ENCODE data around the gene DPCD.
"Not testable (repeated sequence)": the region's sequence is repeated elsewhere in the genome, so short reads cannot be mapped to it uniquely, and the experiment has no call there.

The DPCD gene

GRCh38 chr10:101631821-101632475 is 43.8 kb downstream of the DPCD start:
- no peak for DNase-seq
- TF ChIP-seq GATA1 (IDR thresholded peaks at IDR 0.05; ENCODE audit: low read depth, low read length) (no peak), POLR2A (IDR thresholded peaks at IDR 0.05; ENCODE audit: low read length) (no peak)

- not testable (repeated sequence) for DNase-seq
These were observed 45.4 kb downstream of the DPCD start for GRCh38 chr10:101633510-101633909.

DNA sequence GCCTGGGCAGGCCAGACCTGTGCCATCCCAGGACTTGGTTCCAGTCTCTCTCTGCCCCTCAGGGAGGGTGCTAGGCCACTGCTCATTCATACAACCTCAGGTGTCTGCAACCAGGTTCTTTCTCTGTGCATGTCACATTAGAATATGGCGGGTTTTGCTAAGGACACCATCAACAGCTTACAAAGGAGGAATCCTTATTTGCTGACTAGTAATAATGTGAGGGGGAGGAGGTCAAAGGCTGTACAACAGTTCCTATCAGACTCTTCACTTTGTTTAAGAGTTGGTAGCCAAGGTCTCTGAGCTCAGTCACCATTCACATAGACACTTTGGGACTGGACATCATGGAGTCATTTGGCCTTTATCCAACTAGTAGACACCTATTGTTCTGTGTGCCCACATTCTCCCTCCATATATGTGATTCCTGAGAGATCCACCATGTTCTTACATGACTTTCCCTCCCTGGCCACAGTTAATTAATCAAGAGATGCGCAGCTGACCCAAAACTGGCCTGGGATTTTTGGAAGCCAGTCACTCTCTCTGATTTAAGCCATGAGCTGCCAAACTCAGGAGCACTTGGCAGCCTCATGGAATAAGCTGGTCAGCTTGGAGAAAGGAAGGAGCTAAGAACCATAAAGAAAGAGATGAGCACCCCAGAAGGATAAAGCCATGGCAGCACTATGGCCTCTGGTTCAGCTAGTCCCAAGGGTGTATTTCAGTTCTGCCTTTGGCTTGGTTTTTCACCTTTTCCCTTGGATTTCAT is 51.2 kb downstream of the DPCD start:
- no peak for DNase-seq
- TF ChIP-seq GATA1 (IDR thresholded peaks at IDR 0.05; ENCODE audit: low read depth, low read length) (no peak), POLR2A (IDR thresholded peaks at IDR 0.05; ENCODE audit: low read length) (no peak)

DNA sequence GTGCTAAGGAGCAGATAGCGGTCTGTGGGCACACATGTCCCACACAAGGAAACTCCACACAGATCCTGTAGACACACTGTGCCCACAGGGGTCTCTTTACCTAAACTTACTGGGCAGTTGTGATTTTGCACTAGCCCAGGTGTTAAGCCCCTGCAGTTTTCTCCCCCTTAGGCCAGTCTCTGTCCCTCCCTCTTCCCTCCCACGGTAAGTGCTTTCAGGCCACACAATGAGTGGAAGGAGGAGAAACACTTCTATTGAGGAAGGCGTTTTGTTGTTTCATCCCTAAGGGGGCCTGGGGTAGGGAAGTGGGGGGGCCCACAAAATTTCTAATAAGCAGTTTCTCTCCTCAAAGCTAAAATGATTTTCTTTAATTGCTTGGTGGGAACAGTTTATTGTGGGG is 55.4 kb downstream of the DPCD start:
- no peak for DNase-seq
- TF ChIP-seq POLR2A (IDR thresholded peaks at IDR 0.05; ENCODE audit: low read length) = no peak
- TF ChIP-seq GATA1 (IDR thresholded peaks at IDR 0.05; ENCODE audit: low read depth, low read length) = no peak

GRCh38 chr10:101644002-101644401 is 55.9 kb downstream of the DPCD start:
- DNase-seq = no peak
- TF ChIP-seq POLR2A (IDR thresholded peaks at IDR 0.05; ENCODE audit: low read length) (no peak), GATA1 (IDR thresholded peaks at IDR 0.05; ENCODE audit: low read depth, low read length) (no peak)

GRCh38 chr10:101645659-101646058 is 57.5 kb downstream of the DPCD start:
- no peak for TF ChIP-seq POLR2A (IDR thresholded peaks at IDR 0.05; ENCODE audit: low read length)

GRCh38 chr10:101646364-101646763 is 58.2 kb downstream of the DPCD start:
- no peak for DNase-seq
- TF ChIP-seq GATA1 (IDR thresholded peaks at IDR 0.05; ENCODE audit: low read depth, low read length) (no peak), POLR2A (IDR thresholded peaks at IDR 0.05; ENCODE audit: low read length) (no peak)

More at GRCh38 chr10:101645659-101646058, 57.5 kb downstream of the DPCD start:
- no peak for DNase-seq

DNA sequence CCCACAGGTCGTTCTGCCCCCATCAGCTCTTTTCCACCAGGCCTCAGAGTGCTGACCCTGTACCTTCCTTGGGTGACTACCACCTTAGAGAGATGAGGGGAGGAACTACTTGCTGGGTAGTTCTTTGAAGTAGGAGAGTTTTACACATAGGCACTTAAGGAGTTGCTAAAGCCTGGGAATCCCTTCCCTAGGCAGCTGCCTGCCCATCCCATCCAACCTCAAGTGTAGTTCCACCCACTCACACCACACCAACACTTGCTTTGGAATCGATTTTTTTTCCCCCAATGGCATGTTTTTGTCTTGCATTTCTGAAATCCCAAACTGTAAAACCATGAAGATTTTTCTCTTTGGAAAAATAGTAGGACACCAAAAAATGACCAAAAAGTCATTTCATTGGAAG is 59.1 kb downstream of the DPCD start:
- DNase-seq = no peak
- TF ChIP-seq POLR2A (IDR thresholded peaks at IDR 0.05; ENCODE audit: low read length) (no peak), GATA1 (IDR thresholded peaks at IDR 0.05; ENCODE audit: low read depth, low read length) (no peak)

DNA sequence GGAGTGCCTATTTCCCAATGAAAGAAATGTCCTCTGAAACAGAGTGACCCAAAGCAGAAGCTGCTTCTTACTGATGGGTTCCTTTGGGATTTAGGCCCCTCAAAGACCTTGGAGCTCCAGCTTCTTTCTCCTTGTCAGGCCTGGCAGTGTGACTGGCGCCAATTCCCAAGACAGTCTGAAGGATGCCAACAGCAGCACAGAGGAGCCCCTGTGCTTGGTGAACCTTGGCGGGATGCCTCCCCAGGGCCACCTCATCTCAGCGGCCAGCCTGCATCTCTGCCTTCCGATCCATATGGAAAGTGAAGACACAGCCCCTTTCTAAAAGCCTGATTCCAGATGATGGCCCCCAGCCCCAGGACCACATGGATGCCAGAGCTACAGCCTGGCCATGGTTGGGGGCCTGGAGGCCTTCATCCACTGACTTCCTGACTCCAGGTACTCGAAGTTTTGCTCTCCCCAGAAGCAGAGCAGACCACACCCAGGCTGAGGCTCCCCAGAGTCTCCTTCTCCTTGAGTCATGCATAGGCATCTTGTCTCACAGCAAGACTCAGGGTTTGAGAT is 61.5 kb downstream of the DPCD start:
- peak; percentile 32 to 52 for DNase-seq
- TF ChIP-seq GATA1 (IDR thresholded peaks at IDR 0.05; ENCODE audit: low read depth, low read length) (no peak), POLR2A (IDR thresholded peaks at IDR 0.05; ENCODE audit: low read length) (no peak)

GRCh38 chr10:101650863-101651262 is 62.7 kb downstream of the DPCD start:
- TF ChIP-seq GATA1 (IDR thresholded peaks at IDR 0.05; ENCODE audit: low read depth, low read length) (no peak), POLR2A (IDR thresholded peaks at IDR 0.05; ENCODE audit: low read length) (no peak)
- DNase-seq = no peak

GRCh38 chr10:101651336-101651735 is 63.2 kb downstream of the DPCD start:
- no peak for DNase-seq
- TF ChIP-seq GATA1 (IDR thresholded peaks at IDR 0.05; ENCODE audit: low read depth, low read length) (no peak), POLR2A (IDR thresholded peaks at IDR 0.05; ENCODE audit: low read length) (no peak)

DNA sequence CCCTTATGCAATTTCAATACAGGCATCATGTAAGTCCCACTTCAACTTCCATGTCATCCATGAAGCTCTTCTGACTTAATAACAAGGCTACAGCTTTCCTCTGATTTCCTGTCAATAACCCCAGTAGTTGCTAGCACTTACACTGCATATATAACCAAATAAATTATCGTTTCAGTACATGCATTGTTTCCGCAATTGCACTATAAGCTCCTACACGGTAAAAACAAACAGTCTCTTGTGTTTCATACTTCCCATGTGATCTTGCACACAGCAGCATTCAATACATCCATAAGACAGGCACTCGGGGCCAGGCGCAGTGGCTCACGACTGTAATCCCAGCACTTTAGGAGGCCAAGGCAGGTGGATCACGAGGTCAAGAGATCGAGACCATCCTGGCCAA is 65.4 kb downstream of the DPCD start:
- TF ChIP-seq GATA1 (IDR thresholded peaks at IDR 0.05; ENCODE audit: low read depth, low read length) = no peak
- TF ChIP-seq POLR2A (IDR thresholded peaks at IDR 0.05; ENCODE audit: low read length) = no peak
- DNase-seq = no peak

DNA sequence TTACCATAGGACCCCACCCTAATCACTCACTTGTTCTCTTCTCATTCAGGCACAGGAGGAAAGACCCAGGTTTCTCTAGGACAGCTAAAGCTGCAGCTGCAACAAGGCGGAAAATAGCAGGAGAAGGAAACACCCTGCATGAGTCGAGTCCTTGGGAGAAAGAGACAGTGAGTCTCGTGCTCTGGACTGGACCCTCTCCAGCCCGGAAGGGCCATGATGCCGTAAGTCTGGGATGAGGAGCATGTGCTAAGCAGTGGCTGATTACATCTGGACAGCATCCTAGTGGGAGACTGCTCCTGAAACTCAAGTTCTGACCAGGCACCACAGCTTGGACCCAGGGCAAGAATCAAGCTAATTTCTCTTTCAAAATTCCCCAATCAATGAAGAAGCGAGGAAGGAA is 67.4 kb downstream of the DPCD start:
- DNase-seq = no peak
- no peak for TF ChIP-seq GATA1 (IDR thresholded peaks at IDR 0.05; ENCODE audit: low read depth, low read length)
- no peak for TF ChIP-seq POLR2A (IDR thresholded peaks at IDR 0.05; ENCODE audit: low read length)

DNA sequence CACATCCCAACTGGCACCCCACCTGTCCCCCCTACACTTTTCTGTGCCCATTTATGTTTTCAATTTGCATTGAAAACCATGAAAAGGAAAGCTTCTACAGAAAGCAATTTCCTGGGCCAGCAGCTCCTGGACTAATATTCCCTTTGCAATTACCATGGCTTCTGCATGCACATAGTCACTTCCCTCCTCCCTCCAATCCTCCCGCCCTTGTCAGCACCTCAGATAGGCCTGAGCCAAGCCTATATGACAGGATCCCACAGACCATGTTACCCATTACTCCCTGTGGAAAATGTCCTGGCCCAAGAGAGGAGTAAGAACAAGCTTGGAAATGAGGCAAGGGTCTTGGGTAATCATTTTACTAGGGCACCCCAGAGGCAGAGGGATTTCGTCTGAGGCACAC is 68.8 kb downstream of the DPCD start:
- no peak for DNase-seq
- no peak for TF ChIP-seq POLR2A (IDR thresholded peaks at IDR 0.05; ENCODE audit: low read length)
- TF ChIP-seq GATA1 (IDR thresholded peaks at IDR 0.05; ENCODE audit: low read depth, low read length) = no peak

DNA sequence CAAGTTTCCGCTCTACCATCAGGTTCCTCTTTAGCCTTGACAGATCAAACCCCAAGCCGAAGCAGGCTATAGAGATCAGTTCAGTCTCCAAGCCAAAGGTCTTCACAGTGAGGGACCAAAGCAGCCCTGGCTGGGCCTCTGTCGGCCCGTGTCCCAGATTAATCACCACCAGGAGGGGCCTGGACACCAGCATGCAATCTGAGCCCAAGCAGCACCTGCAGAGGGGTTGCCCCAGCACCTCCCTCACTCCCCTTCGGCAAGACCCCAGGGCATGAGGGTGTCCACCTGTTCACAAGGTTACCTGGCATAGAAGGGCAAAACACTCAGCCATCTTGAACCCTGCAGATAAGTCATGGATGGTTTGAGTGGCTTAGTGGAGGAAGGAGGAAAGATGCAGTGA is 70.9 kb downstream of the DPCD start:
- DNase-seq = no peak
- TF ChIP-seq GATA1 (IDR thresholded peaks at IDR 0.05; ENCODE audit: low read depth, low read length) = no peak
- TF ChIP-seq POLR2A (IDR thresholded peaks at IDR 0.05; ENCODE audit: low read length) = no peak
